SK-N-SH treated with all-trans-retinoic acid at 6 μM for 48 hours (cell line): ENCODE results near the gene SH2D6.

Experiments used
- ATAC-seq: fragments of 200-7000 bp; cut with Tn5 transposase; 3 replicates; pipeline ENCODE4 v1.9.1; 2020; ENCODE audit warnings: mild to moderate bottlenecking, moderate library complexity
- ARNTL ChIP-seq: fragments of 450-650 bp; formaldehyde crosslinking; IDR thresholded peaks from 2 replicates; pipeline ENCODE4 v1.5.0; 2020; ENCODE audit warnings: low read depth, mild to moderate bottlenecking, moderate library complexity, borderline replicate concordance
- BACH2 ChIP-seq: fragments of 250-450 bp; sonication (Bioruptor Pico); IDR thresholded peaks from 2 replicates; pipeline ENCODE4 v1.9.0; 2021; ENCODE audit warnings: mild to moderate bottlenecking, borderline replicate concordance
- CREB5 ChIP-seq: fragments of 250-450 bp; sonication (Bioruptor Pico); IDR thresholded peaks from 2 replicates; pipeline ENCODE4 v1.5.1; 2020; ENCODE audit warnings: low read depth, mild to moderate bottlenecking, moderate library complexity
- CSDC2 ChIP-seq: fragments of 250-450 bp; sonication (Bioruptor Pico); IDR thresholded peaks from 2 replicates; pipeline ENCODE4 v1.5.0; 2020; ENCODE audit warnings: mild to moderate bottlenecking, moderate library complexity
- CSRNP3 ChIP-seq: fragments of 250-450 bp; sonication (Bioruptor Pico); IDR thresholded peaks from 2 replicates; pipeline ENCODE4 v1.5.1; 2021; ENCODE audit warnings: mild to moderate bottlenecking, moderate library complexity
- ESRRG ChIP-seq: fragments of 250-450 bp; sonication (Bioruptor Pico); IDR thresholded peaks from 2 replicates; pipeline ENCODE4 v1.6.1; 2021; ENCODE audit warnings: mild to moderate bottlenecking
- GLIS3 ChIP-seq: fragments of 250-450 bp; sonication (Bioruptor Pico); IDR thresholded peaks from 2 replicates; pipeline ENCODE4 v1.5.0; 2020; ENCODE audit warnings: mild to moderate bottlenecking, moderate library complexity
- ISL1 ChIP-seq: fragments of 250-450 bp; sonication (Bioruptor Pico); IDR thresholded peaks from 2 replicates; pipeline ENCODE4 v2.1.2; 2022; ENCODE audit warnings: mild to moderate bottlenecking, moderate library complexity
- PATZ1 ChIP-seq: fragments of 250-450 bp; sonication (Bioruptor Pico); IDR thresholded peaks from 2 replicates; pipeline ENCODE4 v1.8.0; 2020; ENCODE audit warnings: mild to moderate bottlenecking, moderate library complexity, borderline replicate concordance
- SNAI2 ChIP-seq: fragments of 250-450 bp; sonication (Bioruptor Pico); IDR thresholded peaks from 2 replicates; pipeline ENCODE4 v1.5.0; 2020; ENCODE audit warnings: mild to moderate bottlenecking, moderate library complexity
- TSHZ2 ChIP-seq: fragments of 250-450 bp; sonication (Bioruptor Pico); IDR thresholded peaks from 2 replicates; pipeline ENCODE4 v1.5.0; 2020; ENCODE audit warnings: mild to moderate bottlenecking, moderate library complexity
- ZC3H10 ChIP-seq: fragments of 250-450 bp; sonication (Bioruptor Pico); IDR thresholded peaks from 2 replicates; pipeline ENCODE4 v1.5.1; 2021; ENCODE audit warnings: mild to moderate bottlenecking, moderate library complexity
- ZFP3 ChIP-seq: fragments of 250-450 bp; sonication (Bioruptor Pico); IDR thresholded peaks from 2 replicates; pipeline ENCODE4 v1.5.0; 2020; ENCODE audit warnings: mild to moderate bottlenecking, moderate library complexity
- ZNF8 ChIP-seq: fragments of 450-650 bp; formaldehyde crosslinking; IDR thresholded peaks from 2 replicates; pipeline ENCODE4 v1.5.0; 2020; ENCODE audit warnings: mild to moderate bottlenecking, moderate library complexity
- TF ChIP-seq, protein P1 (sequence below): fragments of 250-450 bp; sonication (Bioruptor Pico); IDR thresholded peaks from 2 replicates; pipeline ENCODE4 v1.8.0; 2021; ENCODE audit warnings: low read depth, mild to moderate bottlenecking, moderate library complexity, borderline replicate concordance

The SH2D6 gene

GRCh38 chr2:85436836-85437487 is 18.4 kb downstream of the SH2D6 start:
- no peak for ATAC-seq
- no peak for TF ChIP-seq ZFP3 (CRISPR knock-in tag)
- TF ChIP-seq CSRNP3 (CRISPR knock-in tag) = no peak
- TF ChIP-seq CSDC2 (CRISPR knock-in tag) = no peak
- TF ChIP-seq GLIS3 = no peak
- TF ChIP-seq ZC3H10 = no peak
- TF ChIP-seq PATZ1 = no peak
- TF ChIP-seq ARNTL (CRISPR knock-in tag) = no peak
- no peak for TF ChIP-seq ZNF8 (CRISPR knock-in tag)
- no peak for TF ChIP-seq ISL1 (CRISPR knock-in tag)
- TF ChIP-seq ESRRG = no peak
- no peak for TF ChIP-seq SNAI2 (CRISPR knock-in tag)
- TF ChIP-seq, protein P1, sequence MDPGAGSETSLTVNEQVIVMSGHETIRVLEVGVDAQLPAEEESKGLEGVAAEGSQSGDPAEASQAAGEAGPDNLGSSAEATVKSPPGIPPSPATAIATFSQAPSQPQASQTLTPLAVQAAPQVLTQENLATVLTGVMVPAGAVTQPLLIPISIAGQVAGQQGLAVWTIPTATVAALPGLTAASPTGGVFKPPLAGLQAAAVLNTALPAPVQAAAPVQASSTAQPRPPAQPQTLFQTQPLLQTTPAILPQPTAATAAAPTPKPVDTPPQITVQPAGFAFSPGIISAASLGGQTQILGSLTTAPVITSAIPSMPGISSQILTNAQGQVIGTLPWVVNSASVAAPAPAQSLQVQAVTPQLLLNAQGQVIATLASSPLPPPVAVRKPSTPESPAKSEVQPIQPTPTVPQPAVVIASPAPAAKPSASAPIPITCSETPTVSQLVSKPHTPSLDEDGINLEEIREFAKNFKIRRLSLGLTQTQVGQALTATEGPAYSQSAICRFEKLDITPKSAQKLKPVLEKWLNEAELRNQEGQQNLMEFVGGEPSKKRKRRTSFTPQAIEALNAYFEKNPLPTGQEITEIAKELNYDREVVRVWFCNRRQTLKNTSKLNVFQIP = no peak
- no peak for TF ChIP-seq TSHZ2 (CRISPR knock-in tag)

DNA sequence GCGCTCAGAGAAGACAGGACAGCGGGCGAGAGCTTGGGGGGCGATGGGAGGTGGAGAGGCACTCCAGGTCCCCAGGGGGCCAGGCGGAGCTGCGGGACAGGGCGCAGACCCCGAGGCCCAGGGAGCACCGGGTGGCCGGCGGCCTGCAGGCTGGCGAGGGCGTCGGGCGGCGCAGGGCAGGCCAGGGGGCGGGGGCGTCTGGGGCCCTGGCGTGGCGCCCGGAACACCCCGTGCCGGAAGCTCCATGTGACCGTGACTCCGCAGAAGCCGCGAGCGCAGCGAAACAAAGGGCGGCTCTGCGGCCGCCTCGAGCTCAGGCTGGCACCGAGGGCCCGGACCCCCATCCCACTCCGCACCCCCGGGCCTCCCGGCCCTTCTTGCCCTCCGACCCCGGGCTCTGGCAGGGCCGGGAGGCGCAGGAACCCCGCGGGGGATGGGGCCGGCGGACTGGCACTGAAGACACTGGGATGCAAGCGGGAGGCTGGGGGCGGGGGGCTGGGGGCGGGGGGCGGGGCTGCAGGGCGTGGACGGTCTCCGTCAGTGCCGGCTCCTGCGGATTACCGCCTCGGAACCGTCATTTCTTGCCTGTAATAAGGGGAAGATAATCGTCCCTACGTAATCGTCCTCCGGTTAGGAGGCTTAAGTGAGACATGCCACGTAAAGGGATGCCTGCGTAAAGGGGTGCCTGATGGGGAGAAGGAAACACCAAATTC is 19.1 kb downstream of the SH2D6 start:
- TF ChIP-seq CSDC2 (CRISPR knock-in tag) (no peak; the same call in 1 of the 2 replicates), BACH2 (CRISPR knock-in tag) (peak; percentile 73; the same call in 1 of the 2 replicates), TSHZ2 (CRISPR knock-in tag) (peak; percentile 40; the same call in 1 of the 2 replicates), CREB5 (CRISPR knock-in tag) (no peak)
- peak; percentile 76 for ATAC-seq
